Measurements from ENCODE around the gene TUBB4A.

GRCh38 chr19:6501740-6502648 lies at the start of gene TUBB4A:
- TF ChIP-seq POLR2A (IDR thresholded peaks at IDR 0.05; ENCODE audit: extremely low read depth, insufficient read length) (no peak), MYC (IDR thresholded peaks at IDR 0.05; ENCODE audit: low read depth, low read length) (peak; percentile 47; the same call in 1 of the 2 replicates)
- TF ChIP-seq, protein P1, sequence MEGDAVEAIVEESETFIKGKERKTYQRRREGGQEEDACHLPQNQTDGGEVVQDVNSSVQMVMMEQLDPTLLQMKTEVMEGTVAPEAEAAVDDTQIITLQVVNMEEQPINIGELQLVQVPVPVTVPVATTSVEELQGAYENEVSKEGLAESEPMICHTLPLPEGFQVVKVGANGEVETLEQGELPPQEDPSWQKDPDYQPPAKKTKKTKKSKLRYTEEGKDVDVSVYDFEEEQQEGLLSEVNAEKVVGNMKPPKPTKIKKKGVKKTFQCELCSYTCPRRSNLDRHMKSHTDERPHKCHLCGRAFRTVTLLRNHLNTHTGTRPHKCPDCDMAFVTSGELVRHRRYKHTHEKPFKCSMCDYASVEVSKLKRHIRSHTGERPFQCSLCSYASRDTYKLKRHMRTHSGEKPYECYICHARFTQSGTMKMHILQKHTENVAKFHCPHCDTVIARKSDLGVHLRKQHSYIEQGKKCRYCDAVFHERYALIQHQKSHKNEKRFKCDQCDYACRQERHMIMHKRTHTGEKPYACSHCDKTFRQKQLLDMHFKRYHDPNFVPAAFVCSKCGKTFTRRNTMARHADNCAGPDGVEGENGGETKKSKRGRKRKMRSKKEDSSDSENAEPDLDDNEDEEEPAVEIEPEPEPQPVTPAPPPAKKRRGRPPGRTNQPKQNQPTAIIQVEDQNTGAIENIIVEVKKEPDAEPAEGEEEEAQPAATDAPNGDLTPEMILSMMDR (IDR thresholded peaks at IDR 0.05; ENCODE audit: low read depth, low read length): no peak
- TF ChIP-seq, protein P2, sequence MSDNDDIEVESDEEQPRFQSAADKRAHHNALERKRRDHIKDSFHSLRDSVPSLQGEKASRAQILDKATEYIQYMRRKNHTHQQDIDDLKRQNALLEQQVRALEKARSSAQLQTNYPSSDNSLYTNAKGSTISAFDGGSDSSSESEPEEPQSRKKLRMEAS (IDR thresholded peaks at IDR 0.05; ENCODE audit: low read depth, low read length): peak; percentile 66; the same call in 1 of the 2 replicates

Data from NB4 (cell line).